ENCODE measurements around the gene SLC22A16.

- TF ChIP-seq, protein P1, sequence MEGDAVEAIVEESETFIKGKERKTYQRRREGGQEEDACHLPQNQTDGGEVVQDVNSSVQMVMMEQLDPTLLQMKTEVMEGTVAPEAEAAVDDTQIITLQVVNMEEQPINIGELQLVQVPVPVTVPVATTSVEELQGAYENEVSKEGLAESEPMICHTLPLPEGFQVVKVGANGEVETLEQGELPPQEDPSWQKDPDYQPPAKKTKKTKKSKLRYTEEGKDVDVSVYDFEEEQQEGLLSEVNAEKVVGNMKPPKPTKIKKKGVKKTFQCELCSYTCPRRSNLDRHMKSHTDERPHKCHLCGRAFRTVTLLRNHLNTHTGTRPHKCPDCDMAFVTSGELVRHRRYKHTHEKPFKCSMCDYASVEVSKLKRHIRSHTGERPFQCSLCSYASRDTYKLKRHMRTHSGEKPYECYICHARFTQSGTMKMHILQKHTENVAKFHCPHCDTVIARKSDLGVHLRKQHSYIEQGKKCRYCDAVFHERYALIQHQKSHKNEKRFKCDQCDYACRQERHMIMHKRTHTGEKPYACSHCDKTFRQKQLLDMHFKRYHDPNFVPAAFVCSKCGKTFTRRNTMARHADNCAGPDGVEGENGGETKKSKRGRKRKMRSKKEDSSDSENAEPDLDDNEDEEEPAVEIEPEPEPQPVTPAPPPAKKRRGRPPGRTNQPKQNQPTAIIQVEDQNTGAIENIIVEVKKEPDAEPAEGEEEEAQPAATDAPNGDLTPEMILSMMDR (IDR thresholded peaks at IDR 0.05): no peak
- TF ChIP-seq EZH2 (IDR thresholded peaks at IDR 0.05; ENCODE audit: borderline replicate concordance, insufficient read depth, low read depth, low read length, poor library complexity, severe bottlenecking): no peak
Observed at GRCh38 chr6:110399219-110400071, 77.0 kb downstream of the SLC22A16 start.

Data from B cell (primary cell).